ENCODE measurements around the gene AKAP8L.

AKAP8L gene

GRCh38 chr19:15374105-15374651 lies 44.6 kb downstream of the AKAP8L start:
- TF ChIP-seq CTCF (IDR thresholded peaks at IDR 0.05): no peak

- no peak for TF ChIP-seq CTCF (IDR thresholded peaks at IDR 0.05)
Observed at GRCh38 chr19:15373644-15374043, 45.1 kb downstream of the AKAP8L start.

- TF ChIP-seq CTCF (IDR thresholded peaks at IDR 0.05): no peak
Observed at GRCh38 chr19:15372891-15373301, 45.9 kb downstream of the AKAP8L start.

GRCh38 chr19:15372470-15372869 lies 46.3 kb downstream of the AKAP8L start:
- TF ChIP-seq CTCF (IDR thresholded peaks at IDR 0.05): no peak

GRCh38 chr19:15371786-15372380 lies 46.9 kb downstream of the AKAP8L start:
- no peak for TF ChIP-seq CTCF (IDR thresholded peaks at IDR 0.05)

GRCh38 chr19:15371119-15371518 lies 47.7 kb downstream of the AKAP8L start:
- no peak for TF ChIP-seq CTCF (IDR thresholded peaks at IDR 0.05)

GRCh38 chr19:15369594-15369891 lies 49.2 kb downstream of the AKAP8L start:
- TF ChIP-seq CTCF (IDR thresholded peaks at IDR 0.05): no peak

All from LNCAP (cell line).